Caco-2 (cell line): ENCODE measurements around the gene NPAS3. TPM values are rescaled to one million over a fixed set of nuclear protein-coding genes. Genes with fewer than 3 reads are reported as not detected.

Experiments used
- BruUV-seq: library from RNA; stranded (reverse); fragments of 400-500 nt; replicated peaks from 2 replicates; lab custom pipeline; 2021; lab: Mats Ljungman, UMichigan
- CTCF ChIA-PET: fragments of 300-600 bp; sonication (Branson Sonifier 250); formaldehyde crosslinking; loops from one replicate; lab custom pipeline; 2022; ENCODE audit warnings: antibody characterized with exemption; lab: Charles Lee
- POLR2A ChIA-PET: fragments of 300-600 bp; sonication (Branson Sonifier 250); formaldehyde crosslinking; loops from one replicate; lab custom pipeline; 2022; ENCODE audit warnings: antibody characterized with exemption; lab: Charles Lee
- DNase-seq, 2 experiments: peaks; one replicate each; pipeline versions ENCODE4 v3.0.0 to v3.0.0-alpha.2; 2020 to 2022
- H3K27me3 ChIP-seq: replicated peaks from 2 replicates; pipeline ENCODE4 v1.6.0; 2011; ENCODE audit warnings: low read length; ENCODE audit not compliant: control insufficient read depth, insufficient read depth
- H3K36me3 ChIP-seq: 2 replicates; pipeline ENCODE4 v1.5.1; 2011; ENCODE audit warnings: low read length; ENCODE audit not compliant: control insufficient read depth, insufficient read depth
- H3K4me1 ChIP-seq: fragments of 250-450 bp; sonication (Bioruptor Pico); 2 replicates; pipeline ENCODE4 v1.5.1; 2020; ENCODE audit warnings: mild to moderate bottlenecking
- H3K4me3 ChIP-seq: 2 replicates; pipeline ENCODE4 v1.5.1; 2011; ENCODE audit warnings: low read depth, mild to moderate bottlenecking, control low read depth, low read length
- H3K9me3 ChIP-seq: fragments of 250-450 bp; sonication (Bioruptor Pico); 2 replicates; pipeline ENCODE4 v1.5.1; 2020; ENCODE audit warnings: mild to moderate bottlenecking, moderate library complexity
- H3K27ac Mint-ChIP-seq: one replicate; pipeline ENCODE4 v1.8.0; 2022; ENCODE audit warnings: mixed read lengths; ENCODE audit not compliant: unreplicated experiment
- H3K27me3 Mint-ChIP-seq: one replicate; pipeline ENCODE4 v1.8.0; 2022; ENCODE audit warnings: mixed read lengths; ENCODE audit not compliant: insufficient read depth, unreplicated experiment
- H3K36me3 Mint-ChIP-seq: one replicate; pipeline ENCODE4 v1.8.0; 2022; ENCODE audit warnings: mild to moderate bottlenecking, mixed read lengths; ENCODE audit not compliant: insufficient read depth, unreplicated experiment
- H3K4me1 Mint-ChIP-seq: one replicate; pipeline ENCODE4 v1.8.0; 2022; ENCODE audit warnings: low read depth, mixed read lengths; ENCODE audit not compliant: unreplicated experiment
- H3K4me3 Mint-ChIP-seq: one replicate; pipeline ENCODE4 v1.8.0; 2022; ENCODE audit warnings: mild to moderate bottlenecking, moderate library complexity, mixed read lengths; ENCODE audit not compliant: unreplicated experiment
- H3K9me3 Mint-ChIP-seq: one replicate; pipeline ENCODE4 v1.8.0; 2022; ENCODE audit warnings: mixed read lengths; ENCODE audit not compliant: unreplicated experiment
- CTCF ChIP-seq, 2 experiments: fragments of 200-600 bp in 1 of 2; IDR thresholded peaks; 1 replicate in 1 of 2; 2 replicates in 1 of 2; pipeline versions ENCODE4 v1.5.1 to v1.8.0; 2011 to 2022; ENCODE audit warnings: antibody characterized with exemption in 1 of 2, control low read depth in 1 of 2, inconsistent platforms in 1 of 2, low read depth in 1 of 2, low read length in 1 of 2, mild to moderate bottlenecking in 1 of 2, moderate library complexity in 1 of 2; ENCODE audit not compliant: insufficient read depth in 1 of 2, severe bottlenecking in 1 of 2, unreplicated experiment in 1 of 2
- intact Hi-C: fragments of 100-400 bp; cut with micrococcal nuclease; formaldehyde crosslinking; loops from one replicate; pipeline ENCODE4 v1.10.0; 2022; ENCODE audit not compliant: unreplicated experiment
- total RNA-seq: library from RNA; stranded (reverse); gene quantifications from 2 replicates; pipeline ENCODE4 v1.2.3, GENCODE V29; 2022

Gene NPAS3
- total RNA-seq, 1 experiment from 2014 or later = not detected

- BruUV-seq = no TSS peak
- ChIA-PET POLR2A (no interaction called here), CTCF (no interaction called here)
- no peak for DNase-seq
- no peaks in the 10 kb centered on the region for H3K9me3 Mint-ChIP-seq
- no peaks in the 10 kb centered on the region for H3K36me3 Mint-ChIP-seq
- Histone ChIP-seq H3K9me3 (no peaks in the 10 kb centered on the region), H3K4me1 (peaks cover 8% of the 10 kb centered on the region; the same call in 1 of the 2 replicates), H3K36me3 (no peaks in the 10 kb centered on the region), H3K27me3 (no peaks in the 10 kb centered on the region), H3K4me3 (no peak overlapping the region)
- no peak for TF ChIP-seq CTCF (IDR thresholded peaks at IDR 0.05; ENCODE audit: insufficient read depth in 1 of 2, low read depth in 1 of 2, low read length in 1 of 2, severe bottlenecking in 1 of 2, unreplicated experiment in 1 of 2)
- H3K4me3 Mint-ChIP-seq = no peak overlapping the region
- no peak overlapping the region for H3K27ac Mint-ChIP-seq
- no peaks in the 10 kb centered on the region for H3K4me1 Mint-ChIP-seq
- H3K27me3 Mint-ChIP-seq = peaks cover 10% of the 10 kb centered on the region
- intact Hi-C loops = no loop called here
These were observed 771.0 kb downstream of the NPAS3 start for GRCh38 chr14:33709711-33710110.

- peaks cover 6% of the 10 kb centered on the region; the same call in 1 of the 2 replicates for H3K4me1 ChIP-seq
- no peaks in the 10 kb centered on the region for H3K9me3 ChIP-seq
- H3K36me3 ChIP-seq = no peaks in the 10 kb centered on the region
- Mint-ChIP-seq H3K36me3 (no peaks in the 10 kb centered on the region), H3K4me1 (no peaks in the 10 kb centered on the region), H3K4me3 (no peak overlapping the region), H3K27me3 (peaks cover 10% of the 10 kb centered on the region), H3K27ac (no peak overlapping the region), H3K9me3 (no peaks in the 10 kb centered on the region)
- DNase-seq = no peak
- intact Hi-C loops = no loop called here
- ChIA-PET POLR2A (no interaction called here), CTCF (no interaction called here)
- BruUV-seq = no TSS peak
- H3K27me3 ChIP-seq = no peaks in the 10 kb centered on the region
- TF ChIP-seq CTCF (IDR thresholded peaks at IDR 0.05; ENCODE audit: insufficient read depth in 1 of 2, low read depth in 1 of 2, low read length in 1 of 2, severe bottlenecking in 1 of 2, unreplicated experiment in 1 of 2) = no peak
- no peak overlapping the region for H3K4me3 ChIP-seq
These were observed 771.6 kb downstream of the NPAS3 start for GRCh38 chr14:33710273-33710672.

- no TSS peak for BruUV-seq
- H3K4me3 Mint-ChIP-seq = no peak overlapping the region
- TF ChIP-seq CTCF (IDR thresholded peaks at IDR 0.05; ENCODE audit: insufficient read depth in 1 of 2, low read depth in 1 of 2, low read length in 1 of 2, severe bottlenecking in 1 of 2, unreplicated experiment in 1 of 2) = no peak
- DNase-seq = no peak
- Histone ChIP-seq H3K27me3 (no peaks in the 10 kb centered on the region), H3K36me3 (no peaks in the 10 kb centered on the region), H3K9me3 (no peaks in the 10 kb centered on the region), H3K4me3 (no peak overlapping the region), H3K4me1 (no peaks in the 10 kb centered on the region; the same call in 1 of the 2 replicates)
- H3K36me3 Mint-ChIP-seq = no peaks in the 10 kb centered on the region
- POLR2A ChIA-PET = no interaction called here
- no peaks in the 10 kb centered on the region for H3K4me1 Mint-ChIP-seq
- H3K27ac Mint-ChIP-seq = no peak overlapping the region
- peaks cover 14% of the 10 kb centered on the region for H3K27me3 Mint-ChIP-seq
- intact Hi-C loops = no loop called here
- peaks cover 5% of the 10 kb centered on the region for H3K9me3 Mint-ChIP-seq
- CTCF ChIA-PET = no interaction called here
These were observed 772.5 kb downstream of the NPAS3 start for GRCh38 chr14:33711194-33711593.
